Prostate gland (tissue), 2 donors: ENCODE results near the gene CAPRIN2. TPM values are rescaled to one million over a fixed set of nuclear protein-coding genes. Genes with fewer than 3 reads are reported as not detected.
A peak's percentile ranks its signal among the peaks of the same experiment; 100 is the strongest.

Source experiments
- DNase-seq: peaks from one replicate; pipeline ENCODE4 v3.0.0-alpha.2; 2019; ENCODE audit warnings: low spot score
- H3K27ac ChIP-seq, 2 donors: fragments of 200-600 bp; sonication (generic); 2 replicates each; pipeline ENCODE4 v1.5.1; 2017 to 2019
- H3K27me3 ChIP-seq: fragments of 200-600 bp; sonication (generic); replicated peaks from 2 replicates; pipeline ENCODE4 v1.5.1; 2019; ENCODE audit not compliant: insufficient read depth
- H3K36me3 ChIP-seq, 2 donors: fragments of 200-600 bp; sonication (generic); 1 replicate in 1 of 2; 2 replicates in 1 of 2; pipeline versions ENCODE4 v1.5.1 to v1.8.1; 2017 to 2019
- H3K4me1 ChIP-seq: fragments of 200-600 bp; sonication (generic); replicated peaks from 2 replicates; pipeline ENCODE4 v1.5.1; 2019
- H3K4me3 ChIP-seq, 2 donors: fragments of 200-600 bp; sonication (generic); 2 replicates each; pipeline ENCODE4 v1.5.1; 2017 to 2019
- H3K9me3 ChIP-seq: fragments of 200-600 bp; sonication (generic); 2 replicates; pipeline ENCODE4 v1.5.1; 2017
- POLR2A ChIP-seq: fragments of 450-650 bp; IDR thresholded peaks from one replicate; pipeline ENCODE4 v1.6.1; 2016; ENCODE audit warnings: antibody characterized with exemption, mild to moderate bottlenecking
- POLR2AphosphoS5 ChIP-seq: sonication (generic); formaldehyde crosslinking; IDR thresholded peaks from one replicate; pipeline ENCODE4 v1.6.1; 2017; ENCODE audit warnings: antibody characterized with exemption
- WGBS: methylation state at CpG from one replicate; pipeline ENCODE4 v1.1.5; 2018; 5-methylcytosine and 5-hydroxymethylcytosine counted together
- intact Hi-C: fragments of 100-400 bp; cut with DNase I; formaldehyde crosslinking; loops from one replicate; pipeline ENCODE4 v1.14.2; 2022
- total RNA-seq, 2 donors: library from RNA; depleted of rRNA; stranded (reverse); fragments of >200 nt; gene quantifications; one replicate each; pipeline ENCODE4 v1.1.0, GENCODE V29; 2016
- TF ChIP-seq, protein P1 (sequence below), 4 experiments: fragments of 200-600 bp in 2 of 4; fragments of 450-650 bp in 2 of 4; sonication (generic) in 2 of 4; IDR thresholded peaks; 1 replicate in 3 of 4; 2 replicates in 1 of 4; pipeline ENCODE4 v1.5.1; 2016 to 2019; ENCODE audit warnings: antibody characterized with exemption in 4 of 4, mild to moderate bottlenecking in 2 of 4, moderate library complexity in 2 of 4

The CAPRIN2 gene, protein sequence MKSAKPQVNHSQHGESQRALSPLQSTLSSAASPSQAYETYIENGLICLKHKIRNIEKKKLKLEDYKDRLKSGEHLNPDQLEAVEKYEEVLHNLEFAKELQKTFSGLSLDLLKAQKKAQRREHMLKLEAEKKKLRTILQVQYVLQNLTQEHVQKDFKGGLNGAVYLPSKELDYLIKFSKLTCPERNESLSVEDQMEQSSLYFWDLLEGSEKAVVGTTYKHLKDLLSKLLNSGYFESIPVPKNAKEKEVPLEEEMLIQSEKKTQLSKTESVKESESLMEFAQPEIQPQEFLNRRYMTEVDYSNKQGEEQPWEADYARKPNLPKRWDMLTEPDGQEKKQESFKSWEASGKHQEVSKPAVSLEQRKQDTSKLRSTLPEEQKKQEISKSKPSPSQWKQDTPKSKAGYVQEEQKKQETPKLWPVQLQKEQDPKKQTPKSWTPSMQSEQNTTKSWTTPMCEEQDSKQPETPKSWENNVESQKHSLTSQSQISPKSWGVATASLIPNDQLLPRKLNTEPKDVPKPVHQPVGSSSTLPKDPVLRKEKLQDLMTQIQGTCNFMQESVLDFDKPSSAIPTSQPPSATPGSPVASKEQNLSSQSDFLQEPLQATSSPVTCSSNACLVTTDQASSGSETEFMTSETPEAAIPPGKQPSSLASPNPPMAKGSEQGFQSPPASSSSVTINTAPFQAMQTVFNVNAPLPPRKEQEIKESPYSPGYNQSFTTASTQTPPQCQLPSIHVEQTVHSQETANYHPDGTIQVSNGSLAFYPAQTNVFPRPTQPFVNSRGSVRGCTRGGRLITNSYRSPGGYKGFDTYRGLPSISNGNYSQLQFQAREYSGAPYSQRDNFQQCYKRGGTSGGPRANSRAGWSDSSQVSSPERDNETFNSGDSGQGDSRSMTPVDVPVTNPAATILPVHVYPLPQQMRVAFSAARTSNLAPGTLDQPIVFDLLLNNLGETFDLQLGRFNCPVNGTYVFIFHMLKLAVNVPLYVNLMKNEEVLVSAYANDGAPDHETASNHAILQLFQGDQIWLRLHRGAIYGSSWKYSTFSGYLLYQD
- 10 to 100 TPM; 20.4 to 40.0 TPM for total RNA-seq

DNA sequence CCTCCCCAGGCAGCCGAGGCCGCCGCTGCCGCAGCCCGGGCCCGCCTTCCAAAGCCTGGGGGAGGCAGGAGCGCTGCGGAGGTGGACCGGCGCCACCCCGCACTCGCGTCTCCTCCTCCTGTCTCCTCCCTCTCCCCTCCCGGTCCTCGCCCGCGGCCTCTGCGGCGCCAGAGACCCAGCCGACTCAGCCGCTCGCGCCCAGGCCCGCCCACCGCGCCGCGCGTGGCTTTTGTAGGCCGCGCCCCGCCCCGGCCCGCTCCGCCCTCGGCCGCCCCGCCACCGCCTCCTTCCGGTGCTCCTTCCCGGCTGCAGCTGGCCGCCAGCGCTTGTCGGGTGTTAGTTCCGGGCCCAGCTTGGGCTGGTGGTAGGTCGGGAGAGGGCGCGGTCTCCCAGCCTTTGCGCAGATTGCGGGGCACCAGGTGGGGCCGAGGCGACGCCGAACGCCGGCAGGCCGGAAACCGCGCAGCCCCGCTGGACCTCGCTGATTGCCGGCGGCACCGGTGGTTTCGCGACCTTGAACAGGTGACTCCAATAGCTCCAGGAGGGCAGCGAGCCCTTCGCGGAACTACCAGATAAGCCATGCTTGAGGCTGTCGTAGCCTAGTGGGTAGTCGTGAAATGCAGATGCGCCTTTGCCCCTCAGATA is at the start of gene CAPRIN2:
Gene CAPRIN2 (minus strand): TSS at position 202 of the 645 bp plus-strand sequence. CDS start 1,431 bp downstream, outside the sequence.
- Histone ChIP-seq H3K27me3 (no peaks in the 10 kb centered on the region), H3K36me3 (no peaks in the 10 kb centered on the region), H3K4me1 (peaks cover 5% of the 10 kb centered on the region), H3K27ac (peak within 1 kb of the TSS; percentile 86), H3K4me3 (peak within 1 kb of the TSS; percentile 76 to 93), H3K9me3 (no peaks in the 10 kb centered on the region)
- under 1% methylated on average over 55 of the region's 72 CpGs for WGBS
- TF ChIP-seq, protein P1, sequence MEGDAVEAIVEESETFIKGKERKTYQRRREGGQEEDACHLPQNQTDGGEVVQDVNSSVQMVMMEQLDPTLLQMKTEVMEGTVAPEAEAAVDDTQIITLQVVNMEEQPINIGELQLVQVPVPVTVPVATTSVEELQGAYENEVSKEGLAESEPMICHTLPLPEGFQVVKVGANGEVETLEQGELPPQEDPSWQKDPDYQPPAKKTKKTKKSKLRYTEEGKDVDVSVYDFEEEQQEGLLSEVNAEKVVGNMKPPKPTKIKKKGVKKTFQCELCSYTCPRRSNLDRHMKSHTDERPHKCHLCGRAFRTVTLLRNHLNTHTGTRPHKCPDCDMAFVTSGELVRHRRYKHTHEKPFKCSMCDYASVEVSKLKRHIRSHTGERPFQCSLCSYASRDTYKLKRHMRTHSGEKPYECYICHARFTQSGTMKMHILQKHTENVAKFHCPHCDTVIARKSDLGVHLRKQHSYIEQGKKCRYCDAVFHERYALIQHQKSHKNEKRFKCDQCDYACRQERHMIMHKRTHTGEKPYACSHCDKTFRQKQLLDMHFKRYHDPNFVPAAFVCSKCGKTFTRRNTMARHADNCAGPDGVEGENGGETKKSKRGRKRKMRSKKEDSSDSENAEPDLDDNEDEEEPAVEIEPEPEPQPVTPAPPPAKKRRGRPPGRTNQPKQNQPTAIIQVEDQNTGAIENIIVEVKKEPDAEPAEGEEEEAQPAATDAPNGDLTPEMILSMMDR (IDR thresholded peaks at IDR 0.05), result peak; percentile 45 to 68 (median 53)
- peak; percentile 77 for TF ChIP-seq POLR2AphosphoS5
- TF ChIP-seq POLR2A, result peak; percentile 74
- DNase-seq, result peak; percentile 94
- intact Hi-C loops, result loop anchor here (5.0 kb wide), 2 partner anchors 42 to 58 kb away; partner anchors contain the start of gene IPO8

DNA sequence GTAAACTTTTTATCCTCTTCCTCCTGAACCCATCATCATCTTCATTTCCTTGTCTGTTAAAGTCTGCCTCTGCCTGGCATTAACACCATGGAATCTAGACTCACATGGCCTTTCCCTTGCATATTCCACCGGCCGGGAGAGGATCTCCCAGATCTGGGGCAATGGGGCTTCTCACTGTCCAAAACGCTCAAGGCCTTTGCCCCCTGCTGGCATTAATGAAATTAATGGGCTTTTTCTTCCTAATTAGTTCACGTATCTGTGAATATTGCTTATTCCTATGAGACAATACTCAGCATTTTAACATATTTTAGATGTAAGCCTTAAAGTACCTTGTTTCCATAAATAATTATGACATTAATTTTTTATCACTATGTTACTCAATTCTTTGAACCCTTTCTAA is 42.9 kb upstream of the CAPRIN2 start:
- Histone ChIP-seq H3K27ac (no peak overlapping the region), H3K4me1 (no peaks in the 10 kb centered on the region), H3K9me3 (no peaks in the 10 kb centered on the region), H3K4me3 (no peak overlapping the region), H3K27me3 (no peaks in the 10 kb centered on the region), H3K36me3 (no peaks in the 10 kb centered on the region)
- TF ChIP-seq POLR2AphosphoS5, result no peak
- TF ChIP-seq, protein P1 (IDR thresholded peaks at IDR 0.05), result no peak
- TF ChIP-seq POLR2A, result no peak
- DNase-seq, result no peak
- intact Hi-C loops, result loop anchor here (5.0 to 10.0 kb wide), 2 partner anchors 40 to 103 kb away; partner anchors contain the start of gene IPO8
- 94% methylated on average over 4 of the region's 4 CpGs for WGBS

DNA sequence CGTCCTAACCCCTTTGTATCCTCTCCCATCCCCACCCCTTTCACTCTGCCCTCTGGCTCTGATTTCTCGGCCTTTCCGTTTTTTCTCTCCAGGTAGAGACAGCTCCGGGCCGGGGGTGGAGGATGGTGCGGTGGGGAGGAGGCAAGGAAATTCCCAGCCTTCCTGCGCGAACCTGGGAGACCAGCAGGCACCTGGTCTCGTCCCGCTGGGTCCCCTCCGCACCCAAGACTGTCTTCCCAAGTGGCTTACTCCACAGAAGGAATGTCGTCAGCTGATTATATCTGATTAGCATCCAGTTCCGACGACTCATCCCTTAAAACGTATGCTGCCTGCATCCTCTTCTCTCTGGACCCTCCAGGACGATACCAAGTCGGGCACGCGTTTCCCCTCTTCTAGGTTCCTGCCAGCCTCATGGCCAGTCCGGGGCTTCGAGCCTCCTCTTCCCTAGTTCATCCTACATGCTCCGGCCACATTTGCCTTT is 42.2 kb upstream of the CAPRIN2 start:
- intact Hi-C loops, result loop anchor here (5.0 to 10.0 kb wide), 2 partner anchors 40 to 102 kb away; partner anchors contain the start of gene IPO8
- no peaks in the 10 kb centered on the region for H3K9me3 ChIP-seq
- WGBS, result 11% methylated on average over 21 of the region's 22 CpGs
- H3K27me3 ChIP-seq, result no peaks in the 10 kb centered on the region
- H3K27ac ChIP-seq, result peak overlapping the region in 1 of 2 donors; percentile 22
- no peak for DNase-seq
- no peaks in the 10 kb centered on the region for H3K36me3 ChIP-seq
- H3K4me3 ChIP-seq, result peak overlapping the region; percentile 33 to 34
- TF ChIP-seq POLR2AphosphoS5 (no peak), POLR2A (no peak)
- TF ChIP-seq, protein P1 (IDR thresholded peaks at IDR 0.05), result no peak
- no peaks in the 10 kb centered on the region for H3K4me1 ChIP-seq

DNA sequence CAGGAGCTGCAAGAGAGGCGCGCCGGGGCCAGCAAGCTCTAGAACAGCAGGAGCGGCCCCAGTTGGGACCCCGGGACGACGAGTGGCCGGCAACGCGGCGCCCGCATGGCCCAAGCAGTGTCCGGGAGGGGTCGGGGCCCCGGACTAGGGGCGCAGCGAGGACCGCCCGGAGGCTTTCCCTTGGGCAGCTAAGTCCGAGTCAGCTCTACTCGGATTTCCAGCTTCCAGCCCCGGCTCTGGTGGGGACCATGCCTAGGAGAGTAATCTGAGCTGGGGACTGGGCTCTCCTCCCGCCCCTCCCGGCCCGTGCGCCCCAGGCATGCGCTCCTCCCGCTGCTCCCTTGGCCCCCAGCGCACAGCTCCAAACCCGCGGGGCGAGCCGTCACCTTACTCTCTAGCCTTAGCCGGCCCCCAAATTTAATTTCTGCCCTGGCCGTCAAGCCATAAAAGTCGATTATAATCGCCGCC is 41.6 kb upstream of the CAPRIN2 start:
- no peak for TF ChIP-seq POLR2AphosphoS5
- TF ChIP-seq, protein P1 (IDR thresholded peaks at IDR 0.05), result no peak
- no peak for TF ChIP-seq POLR2A
- Histone ChIP-seq H3K9me3 (no peaks in the 10 kb centered on the region), H3K4me1 (no peaks in the 10 kb centered on the region), H3K27me3 (no peaks in the 10 kb centered on the region), H3K27ac (peak overlapping the region; percentile 22 to 34), H3K4me3 (peak overlapping the region; percentile 33 to 34), H3K36me3 (no peaks in the 10 kb centered on the region)
- intact Hi-C loops, result loop anchor here (5.0 to 10.0 kb wide), 2 partner anchors 39 to 102 kb away; partner anchors contain the start of gene IPO8
- under 1% methylated on average over 36 of the region's 38 CpGs for WGBS
- no peak for DNase-seq
